ENCODE results near the gene CIB2.

GRCh38 chr15:78083687-78084448, 47.4 kb downstream of the CIB2 start:
- no peak for TF ChIP-seq POLR2A (IDR thresholded peaks at IDR 0.05)
- TF ChIP-seq CTCF (IDR thresholded peaks at IDR 0.05): no peak

Data from heart left ventricle (tissue), 13 donors.